SK-N-SH (cell line): Measurements from ENCODE around the gene COBL. TPM values are rescaled to one million over a fixed set of nuclear protein-coding genes. Genes with fewer than 3 reads are reported as not detected.

Source experiments
- CTCF ChIA-PET: fragments of 300-600, 350-600 bp; formaldehyde crosslinking; extraction: SDS; loops from one replicate; lab custom pipeline; 2021; lab: Yijun Ruan, JAX
- POLR2A ChIA-PET: fragments of 350-600 bp; sonication (Branson Sonifier 250); formaldehyde crosslinking; extraction: SDS; loops from one replicate; lab custom pipeline; 2020; ENCODE audit warnings: antibody characterized with exemption, inconsistent platforms; lab: Yijun Ruan, JAX
- DNase-seq: peaks from one replicate; pipeline ENCODE4 v3.0.0; 2012
- H2AFZ ChIP-seq: fragments of 200-600 bp; sonication (generic); 2 replicates; pipeline ENCODE4 v1.8.1; 2016; ENCODE audit warnings: antibody characterized with exemption, mild to moderate bottlenecking, low read depth
- H3F3A ChIP-seq: fragments of 200-600 bp; sonication (generic); replicated peaks from 2 replicates; pipeline ENCODE3; 2016; ENCODE audit warnings: antibody characterized with exemption, mild to moderate bottlenecking; ENCODE audit not compliant: insufficient read depth
- H3K27ac ChIP-seq, 2 experiments: fragments of 200-500 bp in 1 of 2; fragments of 200-600 bp in 1 of 2; sonication (Bioruptor generic) in 1 of 2; sonication (generic), shearing (Covaris generic) in 1 of 2; 2 replicates each; pipeline versions ENCODE4 v1.5.1 to v1.6.1; 2014 to 2016; ENCODE audit warnings: low read depth in 2 of 2, inconsistent platforms in 1 of 2, low read length in 1 of 2, mild to moderate bottlenecking in 1 of 2, mixed read lengths in 1 of 2
- H3K27me3 ChIP-seq: fragments of 200-600 bp; sonication (generic), shearing (Covaris generic); 2 replicates; pipeline ENCODE4 v1.6.1; 2016; ENCODE audit warnings: mixed run types; ENCODE audit not compliant: insufficient read depth
- H3K36me3 ChIP-seq, 2 experiments: fragments of 200-500 bp in 1 of 2; fragments of 200-600 bp in 1 of 2; sonication (Bioruptor generic) in 1 of 2; sonication (generic) in 1 of 2; replicated peaks in 1 of 2; 2 replicates each; pipeline versions ENCODE3 to v1.5.1; 2014 to 2016; ENCODE audit warnings: low read length in 1 of 2, mild to moderate bottlenecking in 1 of 2; ENCODE audit not compliant: insufficient read depth in 2 of 2, control insufficient read depth in 1 of 2
- H3K4me1 ChIP-seq, 2 experiments: fragments of 200-500 bp in 1 of 2; fragments of 200-600 bp in 1 of 2; sonication (Bioruptor generic) in 1 of 2; sonication (generic), shearing (Covaris generic) in 1 of 2; 2 replicates each; pipeline versions ENCODE4 v1.5.1 to v1.6.1; 2014 to 2016; ENCODE audit warnings: low read depth in 1 of 2, low read length in 1 of 2, mixed run types in 1 of 2; ENCODE audit not compliant: insufficient read depth in 2 of 2, control insufficient read depth in 1 of 2
- H3K4me2 ChIP-seq: fragments of 200-600 bp; sonication (generic), shearing (Covaris generic); 2 replicates; pipeline ENCODE4 v1.6.1; 2017; ENCODE audit warnings: mixed run types
- H3K4me3 ChIP-seq, 2 experiments: fragments of 200-500 bp in 1 of 2; fragments of 200-600 bp in 1 of 2; sonication (Bioruptor generic) in 1 of 2; sonication (generic), shearing (Covaris generic) in 1 of 2; 2 replicates each; pipeline versions ENCODE4 v1.5.1 to v1.8.1; 2014 to 2016; ENCODE audit warnings: low read depth in 2 of 2, inconsistent platforms in 1 of 2, low read length in 1 of 2, mild to moderate bottlenecking in 1 of 2, mixed read lengths in 1 of 2, moderate library complexity in 1 of 2
- H3K79me2 ChIP-seq: fragments of 200-600 bp; sonication (generic); 2 replicates; pipeline ENCODE4 v1.8.1; 2017; ENCODE audit warnings: mild to moderate bottlenecking; ENCODE audit not compliant: insufficient read depth
- H3K9ac ChIP-seq: fragments of 200-600 bp; sonication (generic); 2 replicates; pipeline ENCODE4 v1.6.1; 2017; ENCODE audit warnings: mixed run types
- H3K9me2 ChIP-seq: fragments of 200-600 bp; sonication (generic); 2 replicates; pipeline ENCODE4 v1.6.1; 2017; ENCODE audit warnings: mixed run types
- H3K9me3 ChIP-seq: fragments of 200-600 bp; sonication (generic); 2 replicates; pipeline ENCODE4 v1.6.1; 2017; ENCODE audit warnings: mixed run types, mild to moderate bottlenecking, moderate library complexity
- H4K20me1 ChIP-seq: fragments of 200-600 bp; sonication (generic); 2 replicates; pipeline ENCODE4 v1.6.1; 2017; ENCODE audit warnings: mild to moderate bottlenecking, mixed run types; ENCODE audit not compliant: insufficient read depth
- CHD2 ChIP-seq: fragments of 150-350 bp; IDR thresholded peaks from 2 replicates; pipeline ENCODE4 v1.6.1; 2018; ENCODE audit warnings: low read length; ENCODE audit not compliant: partially characterized antibody
- EP300 ChIP-seq, 2 experiments: IDR thresholded peaks; 2 replicates each; pipeline versions ENCODE4 v1.4.0 to v1.6.1; 2012; ENCODE audit warnings: borderline replicate concordance in 1 of 2, low read depth in 1 of 2, low read length in 1 of 2
- FOXM1 ChIP-seq: IDR thresholded peaks from 2 replicates; pipeline ENCODE4 v1.4.0; 2012; ENCODE audit warnings: low read depth, mild to moderate bottlenecking
- GABPA ChIP-seq: IDR thresholded peaks from 2 replicates; pipeline ENCODE4 v1.4.0; 2012; ENCODE audit warnings: low read depth, mild to moderate bottlenecking
- GATA2 ChIP-seq: sonication (generic); formaldehyde crosslinking; IDR thresholded peaks from 2 replicates; pipeline ENCODE4 v1.5.0; 2020; ENCODE audit warnings: mild to moderate bottlenecking, missing genetic modification reagents
- JUND ChIP-seq: IDR thresholded peaks from 2 replicates; pipeline ENCODE4 v1.4.0; 2012
- MEF2A ChIP-seq: IDR thresholded peaks from 2 replicates; pipeline ENCODE4 v1.4.0; 2012; ENCODE audit warnings: low read depth, borderline replicate concordance
- NFIC ChIP-seq: IDR thresholded peaks from 2 replicates; pipeline ENCODE4 v1.4.0; 2012; ENCODE audit warnings: borderline replicate concordance
- NRF1 ChIP-seq: IDR thresholded peaks from 2 replicates; pipeline ENCODE4 v1.6.1; 2012; ENCODE audit warnings: low read depth, mild to moderate bottlenecking, low read length
- PBX3 ChIP-seq: IDR thresholded peaks from 2 replicates; pipeline ENCODE4; 2012
- POLR2AphosphoS5 ChIP-seq: IDR thresholded peaks from 2 replicates; pipeline ENCODE4 v1.6.1; 2012; ENCODE audit warnings: low read depth, low read length
- RAD21 ChIP-seq: IDR thresholded peaks from 2 replicates; pipeline ENCODE4 v1.6.1; 2012; ENCODE audit warnings: mild to moderate bottlenecking, low read length
- RCOR1 ChIP-seq: fragments of 150-350 bp; IDR thresholded peaks from 2 replicates; pipeline ENCODE4 v1.6.1; 2017; ENCODE audit warnings: antibody characterized with exemption, low read length
- RFX5 ChIP-seq: IDR thresholded peaks from 2 replicates; pipeline ENCODE4 v1.6.1; 2012; ENCODE audit warnings: mild to moderate bottlenecking, improper control_type of control experiment, low read length
- RXRA ChIP-seq: IDR thresholded peaks from 2 replicates; pipeline ENCODE4 v1.4.0; 2012; ENCODE audit warnings: low read depth, mild to moderate bottlenecking, borderline replicate concordance
- TCF12 ChIP-seq: IDR thresholded peaks from 2 replicates; pipeline ENCODE4 v1.4.0; 2012
- USF2 ChIP-seq: fragments of 150-350 bp; IDR thresholded peaks from 2 replicates; pipeline ENCODE4 v1.6.1; 2017; ENCODE audit warnings: antibody characterized with exemption, low read length, low read depth, borderline replicate concordance
- YY1 ChIP-seq: IDR thresholded peaks from 2 replicates; pipeline ENCODE4 v1.4.0; 2012; ENCODE audit warnings: low read depth, mild to moderate bottlenecking
- WGBS: methylation state at CpG from one replicate; pipeline ENCODE4 v1.1.6; 2017; ENCODE audit warnings: low lambda C conversion rate; 5-methylcytosine and 5-hydroxymethylcytosine counted together
- polyA plus RNA-seq, 3 experiments: library from polyadenylated mRNA; depleted of rRNA; stranded (reverse); fragments of >200 nt; gene quantifications; 2 replicates each; pipeline ENCODE4 v1.2.3, GENCODE V29; 2012
- TF ChIP-seq, protein P1 (sequence below): fragments of 150-350 bp; IDR thresholded peaks from 2 replicates; pipeline ENCODE4 v1.6.1; 2016; ENCODE audit warnings: mild to moderate bottlenecking, low read depth, low read length

COBL gene
- polyA plus RNA-seq, 1 of the 3 experiments (the other 2 are of a cell fraction): under 0.01 TPM

DNA sequence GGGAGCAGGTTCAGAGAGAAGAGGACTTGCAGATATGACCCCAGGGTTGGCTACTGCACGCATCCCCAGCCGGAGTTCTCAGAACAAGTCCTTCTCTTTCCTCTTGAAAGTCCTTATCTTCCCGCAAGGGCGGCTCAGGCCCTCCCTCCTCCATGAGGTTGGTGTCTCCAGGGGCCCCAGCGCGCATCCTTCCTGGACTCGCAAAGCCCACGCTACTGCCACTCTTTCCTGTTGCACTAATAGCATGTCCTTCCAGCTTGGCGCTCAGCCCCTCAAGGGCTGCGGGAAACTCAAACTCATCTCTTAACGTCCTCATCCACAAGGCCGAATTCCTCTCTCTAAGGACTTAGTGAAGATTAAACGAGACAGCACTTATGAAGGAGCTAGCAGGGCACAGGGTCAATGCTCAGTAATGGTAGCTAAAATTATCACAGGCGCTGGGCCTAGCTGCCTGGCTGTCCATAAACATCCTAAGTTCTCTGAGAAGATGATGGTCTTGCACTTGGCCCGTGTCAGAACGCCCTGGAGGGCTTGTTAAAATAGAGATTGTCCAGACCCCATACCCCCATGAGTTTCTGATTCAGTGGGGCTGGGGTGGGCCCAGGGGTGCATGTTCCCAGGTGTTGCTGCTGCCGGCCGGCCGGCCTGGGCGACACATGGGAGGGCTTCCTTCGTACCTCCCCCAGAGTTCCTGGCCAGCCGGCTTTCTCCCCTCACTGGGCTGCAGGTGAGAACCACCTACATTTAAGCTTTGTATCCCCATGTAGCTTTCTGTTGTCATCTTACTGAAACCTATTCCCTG lies 261.4 kb downstream of the COBL start:
- TF ChIP-seq EP300 (IDR thresholded peaks at IDR 0.05; ENCODE audit: borderline replicate concordance in 1 of 2, low read depth in 1 of 2, low read length in 1 of 2) (no peak), RFX5 (no peak), CHD2 (no peak), RCOR1 (no peak), TCF12 (no peak)
- TF ChIP-seq, protein P1, sequence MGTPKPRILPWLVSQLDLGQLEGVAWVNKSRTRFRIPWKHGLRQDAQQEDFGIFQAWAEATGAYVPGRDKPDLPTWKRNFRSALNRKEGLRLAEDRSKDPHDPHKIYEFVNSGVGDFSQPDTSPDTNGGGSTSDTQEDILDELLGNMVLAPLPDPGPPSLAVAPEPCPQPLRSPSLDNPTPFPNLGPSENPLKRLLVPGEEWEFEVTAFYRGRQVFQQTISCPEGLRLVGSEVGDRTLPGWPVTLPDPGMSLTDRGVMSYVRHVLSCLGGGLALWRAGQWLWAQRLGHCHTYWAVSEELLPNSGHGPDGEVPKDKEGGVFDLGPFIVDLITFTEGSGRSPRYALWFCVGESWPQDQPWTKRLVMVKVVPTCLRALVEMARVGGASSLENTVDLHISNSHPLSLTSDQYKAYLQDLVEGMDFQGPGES: no peak
- no peaks in the 10 kb centered on the region for H3F3A ChIP-seq
- no peaks in the 10 kb centered on the region for H3K36me3 ChIP-seq
- no peaks in the 10 kb centered on the region for H3K9me2 ChIP-seq
- POLR2A ChIA-PET: interaction anchor here (0.6 kb wide), 1 partner anchor 899 kb away, joined by 3 read pairs; no protein-coding TSS in a partner anchor
- no peak overlapping the region for H3K9ac ChIP-seq
- no peaks in the 10 kb centered on the region for H3K79me2 ChIP-seq
- H3K4me3 ChIP-seq: no peak overlapping the region
- H4K20me1 ChIP-seq: no peaks in the 10 kb centered on the region
- H3K27ac ChIP-seq: no peak overlapping the region
- H3K27me3 ChIP-seq: peaks cover 80% of the 10 kb centered on the region
- no peaks in the 10 kb centered on the region for H3K9me3 ChIP-seq
- DNase-seq: no peak
- 45% methylated on average over 22 of the region's 22 CpGs for WGBS
- H3K4me1 ChIP-seq: no peaks in the 10 kb centered on the region
- CTCF ChIA-PET: interaction anchor here (1.9 kb wide), 1 partner anchor 13 kb away, joined by 6 read pairs; no protein-coding TSS in a partner anchor
- no peak overlapping the region for H2AFZ ChIP-seq
- no peak overlapping the region for H3K4me2 ChIP-seq

DNA sequence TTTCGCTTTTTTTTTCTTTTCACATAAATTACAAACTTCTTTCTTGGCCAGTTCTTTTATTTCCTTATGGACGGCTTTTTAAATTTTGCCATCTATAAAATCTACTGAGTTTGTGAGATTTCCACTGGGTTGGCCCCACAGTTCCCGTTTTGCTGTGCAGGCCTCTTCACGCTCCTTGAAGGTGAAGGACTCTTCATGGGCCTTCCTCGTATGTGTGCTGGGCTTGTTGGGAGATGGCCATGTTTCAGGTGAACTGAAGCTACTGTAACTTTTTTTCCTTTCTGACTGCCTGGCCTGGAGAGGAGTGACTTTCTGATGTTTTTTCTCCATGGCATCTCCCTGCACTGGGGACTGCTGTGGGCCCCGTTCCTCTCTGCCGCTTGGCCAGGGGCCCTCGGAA lies 262.4 kb downstream of the COBL start:
- H3K4me2 ChIP-seq: no peak overlapping the region
- ChIA-PET CTCF (interaction anchor here (1.3 to 1.9 kb wide), 2 partner anchors 14 to 107 kb away, joined by 3 to 6 read pairs; no protein-coding TSS in a partner anchor), POLR2A (no interaction called here)
- no peaks in the 10 kb centered on the region for H3K79me2 ChIP-seq
- H3K27ac ChIP-seq: no peak overlapping the region
- no peak for DNase-seq
- 28% methylated on average over 8 of the region's 8 CpGs for WGBS
- TF ChIP-seq RAD21 (no peak), NRF1 (no peak), GATA2 (no peak), TCF12 (no peak), MEF2A (no peak), RXRA (no peak), YY1 (no peak), RCOR1 (no peak), POLR2AphosphoS5 (no peak), PBX3 (no peak), USF2 (no peak), GABPA (no peak), NFIC (no peak), JUND (no peak), FOXM1 (no peak)
- H3K4me1 ChIP-seq: no peaks in the 10 kb centered on the region
- no peaks in the 10 kb centered on the region for H3F3A ChIP-seq
- no peak overlapping the region for H3K9ac ChIP-seq
- no peaks in the 10 kb centered on the region for H3K36me3 ChIP-seq
- no peak overlapping the region for H2AFZ ChIP-seq
- no peaks in the 10 kb centered on the region for H3K9me2 ChIP-seq
- no peaks in the 10 kb centered on the region for H4K20me1 ChIP-seq
- no peaks in the 10 kb centered on the region for H3K9me3 ChIP-seq
- no peak overlapping the region for H3K4me3 ChIP-seq
- H3K27me3 ChIP-seq: peaks cover 83% of the 10 kb centered on the region
